Immature natural killer cell (primary cell): Measurements from ENCODE around the gene PIGU. TPM values are rescaled to one million over a fixed set of nuclear protein-coding genes. Genes with fewer than 3 reads are reported as not detected.
"Not testable (repeated sequence)": the region's sequence is repeated elsewhere in the genome, so short reads cannot be mapped to it uniquely, and the experiment has no call there.

ENCODE experiments used
- DNase-seq, 3 donors: peaks; one replicate each; pipeline ENCODE4 v3.0.0; 2022; ENCODE audit warnings: mixed read lengths in 1 of 3
- H3K27ac Mint-ChIP-seq, 6 donors: one replicate each; pipeline ENCODE4 v1.8.0; 2020; ENCODE audit warnings: mixed read lengths in 6 of 6, mild to moderate bottlenecking in 5 of 6, inconsistent platforms in 4 of 6, moderate library complexity in 3 of 6
- H3K27me3 Mint-ChIP-seq, 3 donors: one replicate each; pipeline ENCODE4 v1.8.0; 2020 to 2021; ENCODE audit warnings: low read depth in 3 of 3, mild to moderate bottlenecking in 3 of 3, mixed read lengths in 3 of 3, moderate library complexity in 3 of 3, inconsistent platforms in 1 of 3
- H3K36me3 Mint-ChIP-seq, 3 donors: one replicate each; pipeline ENCODE4 v1.8.0; 2020; ENCODE audit warnings: mixed read lengths in 3 of 3, inconsistent platforms in 2 of 3, mild to moderate bottlenecking in 2 of 3
- H3K4me1 Mint-ChIP-seq, 2 donors: one replicate each; pipeline ENCODE4 v1.8.0; 2020; ENCODE audit warnings: inconsistent platforms in 2 of 2, mild to moderate bottlenecking in 2 of 2, mixed read lengths in 2 of 2, moderate library complexity in 1 of 2
- H3K4me3 Mint-ChIP-seq, 5 donors: one replicate each; pipeline ENCODE4 v1.8.0; 2020; ENCODE audit warnings: mild to moderate bottlenecking in 5 of 5, mixed read lengths in 5 of 5, inconsistent platforms in 3 of 5, moderate library complexity in 3 of 5
- H3K9me3 Mint-ChIP-seq, 6 donors: one replicate each; pipeline ENCODE4 v1.8.0; 2020; ENCODE audit warnings: mild to moderate bottlenecking in 6 of 6, mixed read lengths in 6 of 6, inconsistent platforms in 4 of 6, moderate library complexity in 3 of 6
- polyA plus RNA-seq, 3 donors: library from polyadenylated mRNA; unstranded; fragments of 300-500 nt; fragmentation: Illumina TruSeq; gene quantifications; one replicate each; pipeline ENCODE4 v1.2.3, GENCODE V29; 2021

The PIGU gene
- polyA plus RNA-seq = 10 to 100 TPM; 19.3 to 34.7 (median 25.3) TPM

- peak within 1 kb of the TSS; percentile 96 to 97 (median 96) for H3K4me3 Mint-ChIP-seq
- H3K27ac Mint-ChIP-seq = peak within 1 kb of the TSS; percentile 83 to 98 (median 93)
- no peaks in the 10 kb centered on the region for H3K36me3 Mint-ChIP-seq
- H3K4me1 Mint-ChIP-seq = peaks cover 9 to 17% of the 10 kb centered on the region in 2 donors
- H3K27me3 Mint-ChIP-seq = peaks cover 0 to 5% (median 4%) of the 10 kb centered on the region in 3 donors
- no peaks in the 10 kb centered on the region for H3K9me3 Mint-ChIP-seq
- DNase-seq = peak; percentile 93 to 94 (median 93)
Observed at GRCh38 chr20:34676642-34677373, at the start of gene PIGU. Gene PIGU (minus strand): TSS chr20:34677092. CDS start chr20:34677085, 7 bp downstream.

- Mint-ChIP-seq H3K9me3 (no peaks in the 10 kb centered on the region), H3K27me3 (peaks cover 0 to 3% (median 0%) of the 10 kb centered on the region in 3 donors), H3K36me3 (peaks cover 18 to 32% (median 20%) of the 10 kb centered on the region in 3 donors), H3K4me3 (no peak overlapping the region), H3K27ac (no peak overlapping the region), H3K4me1 (peaks cover 12 to 18% of the 10 kb centered on the region in 2 donors)
- DNase-seq = no peak
Observed at GRCh38 chr20:34724172-34724571, 47.3 kb upstream of the PIGU start.

- Mint-ChIP-seq H3K27ac (peak overlapping the region in 2 of 6 donors; percentile 9 to 30), H3K36me3 (peaks cover 18 to 34% (median 20%) of the 10 kb centered on the region in 3 donors), H3K4me1 (peaks cover 13 to 21% of the 10 kb centered on the region in 2 donors)
- not testable (repeated sequence) for H3K27me3 Mint-ChIP-seq, H3K4me3 Mint-ChIP-seq, H3K9me3 Mint-ChIP-seq, DNase-seq
Observed at GRCh38 chr20:34722560-34722959, 45.7 kb upstream of the PIGU start.

GRCh38 chr20:34720266-34720665, 43.4 kb upstream of the PIGU start:
- H3K4me1 Mint-ChIP-seq = peaks cover 13 to 21% of the 10 kb centered on the region in 2 donors
- DNase-seq = no peak
- H3K36me3 Mint-ChIP-seq = peaks cover 7 to 20% (median 10%) of the 10 kb centered on the region in 3 donors
- H3K27ac Mint-ChIP-seq = peak overlapping the region; percentile 54 to 74 (median 69)
- H3K9me3 Mint-ChIP-seq = no peaks in the 10 kb centered on the region
- peaks cover 0 to 3% (median 2%) of the 10 kb centered on the region in 3 donors for H3K27me3 Mint-ChIP-seq
- H3K4me3 Mint-ChIP-seq = peak overlapping the region in 4 of 5 donors; percentile 7 to 61 (median 11)

GRCh38 chr20:34719242-34720017, 42.5 kb upstream of the PIGU start:
- peaks cover 13 to 21% of the 10 kb centered on the region in 2 donors for H3K4me1 Mint-ChIP-seq
- H3K9me3 Mint-ChIP-seq = not testable (repeated sequence)
- H3K27ac Mint-ChIP-seq = peak overlapping the region; percentile 54 to 74 (median 69)

GRCh38 chr20:34717230-34718095, 40.6 kb upstream of the PIGU start:
- DNase-seq = no peak
- Mint-ChIP-seq H3K27ac (no peak overlapping the region), H3K27me3 (peaks cover 0 to 8% (median 3%) of the 10 kb centered on the region in 3 donors), H3K4me1 (peaks cover 13 to 21% of the 10 kb centered on the region in 2 donors), H3K36me3 (peaks cover 9 to 26% (median 22%) of the 10 kb centered on the region in 3 donors), H3K9me3 (no peaks in the 10 kb centered on the region), H3K4me3 (no peak overlapping the region)

More at GRCh38 chr20:34719242-34720017, 42.5 kb upstream of the PIGU start:
- peak overlapping the region in 4 of 5 donors; percentile 15 to 61 (median 44) for H3K4me3 Mint-ChIP-seq
- DNase-seq, H3K27me3 Mint-ChIP-seq: not testable (repeated sequence)
- peaks cover 4 to 25% (median 15%) of the 10 kb centered on the region in 3 donors for H3K36me3 Mint-ChIP-seq

GRCh38 chr20:34716921-34717229, 40.0 kb upstream of the PIGU start:
- peaks cover 2 to 8% (median 5%) of the 10 kb centered on the region in 3 donors for H3K27me3 Mint-ChIP-seq
- no peaks in the 10 kb centered on the region for H3K9me3 Mint-ChIP-seq
- peaks cover 13 to 21% of the 10 kb centered on the region in 2 donors for H3K4me1 Mint-ChIP-seq
- H3K4me3 Mint-ChIP-seq = no peak overlapping the region
- H3K27ac Mint-ChIP-seq = no peak overlapping the region
- peaks cover 9 to 26% (median 22%) of the 10 kb centered on the region in 3 donors for H3K36me3 Mint-ChIP-seq
- no peak for DNase-seq

- H3K27ac Mint-ChIP-seq = no peak overlapping the region
- H3K36me3 Mint-ChIP-seq = peaks cover 7 to 23% (median 22%) of the 10 kb centered on the region in 3 donors
- peaks cover 2 to 8% (median 8%) of the 10 kb centered on the region in 3 donors for H3K27me3 Mint-ChIP-seq
- no peak overlapping the region for H3K4me3 Mint-ChIP-seq
- no peaks in the 10 kb centered on the region for H3K9me3 Mint-ChIP-seq
- peaks cover 15 to 19% of the 10 kb centered on the region in 2 donors for H3K4me1 Mint-ChIP-seq
- no peak for DNase-seq
Observed at GRCh38 chr20:34715384-34715783, 38.5 kb upstream of the PIGU start.

- peaks cover 9 to 10% of the 10 kb centered on the region in 2 donors for H3K4me1 Mint-ChIP-seq
- not testable (repeated sequence) for H3K9me3 Mint-ChIP-seq, H3K27ac Mint-ChIP-seq, DNase-seq, H3K4me3 Mint-ChIP-seq
- peaks cover 11 to 15% (median 14%) of the 10 kb centered on the region in 3 donors for H3K27me3 Mint-ChIP-seq
- H3K36me3 Mint-ChIP-seq = peaks cover 5 to 21% (median 17%) of the 10 kb centered on the region in 3 donors
Observed at GRCh38 chr20:34713944-34714515, 37.1 kb upstream of the PIGU start.

GRCh38 chr20:34713194-34713943, 36.5 kb upstream of the PIGU start:
- Mint-ChIP-seq H3K9me3 (no peaks in the 10 kb centered on the region), H3K36me3 (peaks cover 5 to 21% (median 16%) of the 10 kb centered on the region in 3 donors), H3K27ac (no peak overlapping the region), H3K27me3 (peaks cover 12 to 21% (median 18%) of the 10 kb centered on the region in 3 donors), H3K4me1 (peaks cover 12 to 13% of the 10 kb centered on the region in 2 donors), H3K4me3 (no peak overlapping the region)
- DNase-seq = no peak

- no peak for DNase-seq
- H3K27me3 Mint-ChIP-seq = peaks cover 12 to 21% (median 20%) of the 10 kb centered on the region in 3 donors
- H3K27ac Mint-ChIP-seq = peak overlapping the region in 1 of 6 donors; percentile 21
- peaks cover 14 to 17% of the 10 kb centered on the region in 2 donors for H3K4me1 Mint-ChIP-seq
- no peak overlapping the region for H3K4me3 Mint-ChIP-seq
- no peaks in the 10 kb centered on the region for H3K9me3 Mint-ChIP-seq
- peaks cover 5 to 21% (median 16%) of the 10 kb centered on the region in 3 donors for H3K36me3 Mint-ChIP-seq
Observed at GRCh38 chr20:34712525-34713192, 35.8 kb upstream of the PIGU start.
